OCI-LY7 (cell line): ENCODE data around the gene RNF115. TPM values are rescaled to one million over a fixed set of nuclear protein-coding genes. Genes with fewer than 3 reads are reported as not detected.
"Not testable (repeated sequence)": the region's sequence is repeated elsewhere in the genome, so short reads cannot be mapped to it uniquely, and the experiment has no call there.

Experiments used
- BruUV-seq: library from RNA; stranded (reverse); fragments of 400-500 nt; replicated peaks from 2 replicates; lab custom pipeline; 2021; lab: Mats Ljungman, UMichigan
- CTCF ChIA-PET: fragments of 300-600 bp; sonication (Branson Sonifier 250); formaldehyde crosslinking; loops from one replicate; lab custom pipeline; 2022; ENCODE audit warnings: antibody characterized with exemption; ENCODE audit not compliant: unreplicated experiment; lab: Charles Lee
- POLR2A ChIA-PET: fragments of 300-600 bp; sonication (Branson Sonifier 250); formaldehyde crosslinking; loops from one replicate; lab custom pipeline; 2022; ENCODE audit warnings: antibody characterized with exemption; lab: Charles Lee
- DNase-seq: peaks from one replicate; pipeline ENCODE4 v3.0.0-alpha.2; 2015; ENCODE audit warnings: low spot score
- H2AFZ ChIP-seq: fragments of 200-600 bp; sonication (generic), shearing (Covaris generic); 2 replicates; pipeline ENCODE4 v1.6.1; 2014; ENCODE audit warnings: mild to moderate bottlenecking, antibody characterized with exemption, low read length, moderate library complexity
- H3K27ac ChIP-seq: fragments of 200-600 bp; sonication (generic); 2 replicates; pipeline ENCODE4 v1.5.1; 2014; ENCODE audit warnings: mixed run types, low read depth, mild to moderate bottlenecking, moderate library complexity, low read length, inconsistent platforms; ENCODE audit not compliant: poor library complexity, severe bottlenecking
- H3K36me3 ChIP-seq: fragments of 200-600 bp; sonication (generic); 2 replicates; pipeline ENCODE4 v1.6.1; 2014; ENCODE audit warnings: mild to moderate bottlenecking, antibody characterized with exemption, low read length, moderate library complexity, mixed read lengths; ENCODE audit not compliant: insufficient read depth
- H3K4me1 ChIP-seq: fragments of 200-600 bp; sonication (generic); 2 replicates; pipeline ENCODE4 v1.5.1; 2014; ENCODE audit warnings: mild to moderate bottlenecking, low read length; ENCODE audit not compliant: insufficient read depth, poor library complexity, severe bottlenecking
- H3K4me2 ChIP-seq: fragments of 200-600 bp; sonication (generic); 2 replicates; pipeline ENCODE4 v1.6.1; 2014; ENCODE audit warnings: mild to moderate bottlenecking, low read length
- H3K4me3 ChIP-seq: fragments of 200-600 bp; sonication (generic); 2 replicates; pipeline ENCODE4 v1.5.1; 2014; ENCODE audit warnings: mild to moderate bottlenecking, low read depth, low read length; ENCODE audit not compliant: poor library complexity, severe bottlenecking
- H3K79me2 ChIP-seq: fragments of 200-600 bp; sonication (generic); 2 replicates; pipeline ENCODE4 v1.6.1; 2016; ENCODE audit warnings: low read depth, mild to moderate bottlenecking, low read length, moderate library complexity, mixed read lengths; ENCODE audit not compliant: insufficient read depth
- H3K9me2 ChIP-seq: fragments of 200-600 bp; sonication (generic); 2 replicates; pipeline ENCODE4 v1.6.1; 2016; ENCODE audit warnings: mild to moderate bottlenecking, low read length, mixed read lengths; ENCODE audit not compliant: insufficient read depth
- H3K9me3 ChIP-seq: fragments of 200-600 bp; sonication (generic); 2 replicates; pipeline ENCODE4 v1.6.1; 2014; ENCODE audit warnings: mild to moderate bottlenecking, mixed run types, low read length, mixed read lengths
- H4K20me1 ChIP-seq: fragments of 200-600 bp; sonication (generic); 2 replicates; pipeline ENCODE4 v1.6.1; 2014; ENCODE audit warnings: mild to moderate bottlenecking, antibody characterized with exemption, low read length, moderate library complexity, mixed read lengths; ENCODE audit not compliant: insufficient read depth
- CTCF ChIP-seq: fragments of 200-600 bp; sonication (generic); conservative IDR thresholded peaks from 2 replicates; pipeline ENCODE4 v1.5.1; 2014; ENCODE audit warnings: mild to moderate bottlenecking, antibody characterized with exemption, low read length, moderate library complexity, mixed read lengths
- EZH2phosphoT487 ChIP-seq: fragments of 200-600 bp; sonication (generic); IDR thresholded peaks from 2 replicates; pipeline ENCODE4 v1.6.1; 2018; ENCODE audit warnings: low read depth, borderline replicate concordance, mild to moderate bottlenecking, mixed run types, antibody characterized with exemption, low read length, moderate library complexity, mixed read lengths
- intact Hi-C: fragments of 100-400 bp; cut with micrococcal nuclease; formaldehyde crosslinking; loops from one replicate; pipeline ENCODE4 v1.10.0; 2022; ENCODE audit not compliant: unreplicated experiment
- total RNA-seq, 2 experiments: library from RNA; depleted of rRNA in 1 of 2; stranded (reverse); fragments of >200 nt in 1 of 2; shearing (Covaris generic) in 1 of 2; gene quantifications; 2 replicates each; pipeline ENCODE4 v1.2.3, GENCODE V29; 2014 to 2022

The RNF115 gene
- total RNA-seq, 2 experiments from 2014 or later = 14.8 to 24.0 TPM

GRCh38 chr1:145719230-145720079 lies 104.4 kb downstream of the RNF115 start, which contains the start of gene CD160:
TSS of gene CD160 (plus strand) at chr1:145719499. CDS start at chr1:145728328, 8,829 bp downstream.
- TF ChIP-seq CTCF (no peak), EZH2phosphoT487 (no peak)
- POLR2A ChIA-PET = no interaction called here
- H3K9me2 ChIP-seq = no peaks in the 10 kb centered on the region
- no peaks in the 10 kb centered on the region for H3K79me2 ChIP-seq
- H2AFZ ChIP-seq = no peak within 1 kb of the TSS
- no peak within 1 kb of the TSS for H3K4me2 ChIP-seq
- intact Hi-C loops = no loop called here
- H3K36me3 ChIP-seq = no peaks in the 10 kb centered on the region
- CTCF ChIA-PET = no interaction called here
- H3K9me3 ChIP-seq = no peaks in the 10 kb centered on the region
- no peak within 1 kb of the TSS for H3K4me3 ChIP-seq
- no TSS peak for BruUV-seq
- H3K27ac ChIP-seq = no peak within 1 kb of the TSS
- no peaks in the 10 kb centered on the region for H4K20me1 ChIP-seq
- peaks cover 3% of the 10 kb centered on the region for H3K4me1 ChIP-seq
- DNase-seq = no peak

- H3K4me2 ChIP-seq, POLR2A ChIA-PET, H3K27ac ChIP-seq, H2AFZ ChIP-seq, DNase-seq, H3K36me3 ChIP-seq, H3K4me1 ChIP-seq, H3K4me3 ChIP-seq, H3K9me3 ChIP-seq, H3K9me2 ChIP-seq, BruUV-seq, intact Hi-C loops, H3K79me2 ChIP-seq, H4K20me1 ChIP-seq, CTCF ChIA-PET: not testable (repeated sequence)
Observed at GRCh38 chr1:145718465-145718864, 105.4 kb downstream of the RNF115 start.

GRCh38 chr1:145717833-145718232 lies 106.1 kb downstream of the RNF115 start:
- Histone ChIP-seq H3K4me2 (no peak overlapping the region), H2AFZ (no peak overlapping the region), H3K4me3 (no peak overlapping the region), H3K4me1 (peaks cover 3% of the 10 kb centered on the region), H4K20me1 (no peaks in the 10 kb centered on the region), H3K79me2 (no peaks in the 10 kb centered on the region), H3K36me3 (no peaks in the 10 kb centered on the region), H3K9me3 (no peaks in the 10 kb centered on the region), H3K27ac (no peak overlapping the region), H3K9me2 (no peaks in the 10 kb centered on the region)
- TF ChIP-seq CTCF = no peak
- TF ChIP-seq EZH2phosphoT487 = no peak
- intact Hi-C loops = no loop called here
- CTCF ChIA-PET = no interaction called here
- no TSS peak for BruUV-seq
- POLR2A ChIA-PET = no interaction called here
- no peak for DNase-seq
